B cell (primary cell): ENCODE measurements around the gene SLC12A6. TPM values are rescaled to one million over a fixed set of nuclear protein-coding genes. Genes with fewer than 3 reads are reported as not detected.

Experiments used
- ATAC-seq: fragments of 200-7000 bp; cut with Tn5 transposase; one replicate; pipeline ENCODE4 v1.10.0; 2021; ENCODE audit warnings: low read depth, mild to moderate bottlenecking, moderate number of reproducible peaks, moderate library complexity
- CTCF ChIA-PET: fragments of 350-600 bp; sonication (Branson Sonifier 250); formaldehyde crosslinking; loops from one replicate; lab custom pipeline; 2021; ENCODE audit warnings: antibody characterized with exemption, inconsistent platforms; lab: Charles Lee
- POLR2A ChIA-PET: fragments of 350-600 bp; sonication (Branson Sonifier 250); formaldehyde crosslinking; loops from one replicate; lab custom pipeline; 2021; ENCODE audit warnings: antibody characterized with exemption; lab: Charles Lee
- DNase-seq: peaks from one replicate; pipeline ENCODE4 v3.0.0; 2013
- H2AFZ ChIP-seq: 2 replicates; pipeline ENCODE4 v1.6.1; 2012; ENCODE audit warnings: mild to moderate bottlenecking, low read depth, low read length; ENCODE audit not compliant: insufficient read depth, poor library complexity, severe bottlenecking
- H3K27ac ChIP-seq, 2 donors: 1 replicate in 1 of 2; 2 replicates in 1 of 2; pipeline ENCODE4 v1.5.1; 2012 to 2013; ENCODE audit warnings: low read length in 2 of 2, mild to moderate bottlenecking in 2 of 2, moderate library complexity in 1 of 2
- H3K27me3 ChIP-seq, 4 experiments: fragments of 200-600 bp in 1 of 4; sonication (generic) in 1 of 4; replicated peaks in 1 of 4; 1 replicate in 2 of 4; 2 replicates in 2 of 4; pipeline versions ENCODE4 v1.6.1 to v1.7.0; 2013 to 2016; ENCODE audit warnings: low read length in 3 of 4, mild to moderate bottlenecking in 2 of 4, mixed read lengths in 1 of 4, moderate library complexity in 1 of 4; ENCODE audit not compliant: insufficient read depth in 4 of 4, control insufficient read depth in 3 of 4; ENCODE audit errors: control extremely low read depth in 1 of 4
- H3K36me3 ChIP-seq, 2 experiments: replicated peaks in 1 of 2; 1 replicate in 1 of 2; 2 replicates in 1 of 2; pipeline versions ENCODE4 v1.6.1 to v1.7.1; 2013; ENCODE audit warnings: low read length in 1 of 2; ENCODE audit not compliant: insufficient read depth in 2 of 2, control insufficient read depth in 1 of 2; ENCODE audit errors: control extremely low read depth in 1 of 2, extremely low read depth in 1 of 2
- H3K4me1 ChIP-seq, 2 donors: fragments of 200-600 bp in 1 of 2; sonication (generic) in 1 of 2; 1 replicate in 1 of 2; 2 replicates in 1 of 2; pipeline versions ENCODE4 v1.5.1 to v1.6.1; 2013 to 2017; ENCODE audit warnings: low read length in 2 of 2; ENCODE audit not compliant: control insufficient read depth in 2 of 2, insufficient read depth in 2 of 2
- H3K4me2 ChIP-seq: replicated peaks from 2 replicates; pipeline ENCODE3; 2012; ENCODE audit warnings: mild to moderate bottlenecking, low read depth, low read length; ENCODE audit not compliant: poor library complexity, severe bottlenecking
- H3K4me3 ChIP-seq, 5 experiments: fragments of 200-600 bp in 1 of 5; sonication (generic) in 1 of 5; 1 replicate in 3 of 5; 2 replicates in 2 of 5; pipeline versions ENCODE4 v1.5.1 to v1.7.0; 2011 to 2016; ENCODE audit warnings: low read length in 4 of 5, mild to moderate bottlenecking in 4 of 5, low read depth in 2 of 5, control low read depth in 1 of 5, moderate library complexity in 1 of 5; ENCODE audit not compliant: insufficient read depth in 1 of 5; ENCODE audit errors: control extremely low read depth in 1 of 5, extremely low read depth in 1 of 5
- H3K79me2 ChIP-seq: fragments of 200-600 bp; sonication (generic); one replicate; pipeline ENCODE4 v1.6.0; 2016; ENCODE audit warnings: low read length; ENCODE audit not compliant: control insufficient read depth, insufficient read depth
- H3K9ac ChIP-seq: fragments of 200-600 bp; sonication (generic); 2 replicates; pipeline ENCODE4 v1.6.1; 2017; ENCODE audit warnings: mild to moderate bottlenecking, low read length, moderate library complexity
- H3K9me3 ChIP-seq, 3 donors: one replicate each; pipeline versions ENCODE4 v1.6.1 to v1.7.1; 2013; ENCODE audit warnings: low read length in 2 of 3; ENCODE audit not compliant: control insufficient read depth in 2 of 3, insufficient read depth in 1 of 3; ENCODE audit errors: control extremely low read depth in 1 of 3
- H4K20me1 ChIP-seq: 2 replicates; pipeline ENCODE4 v1.6.0; 2012; ENCODE audit warnings: mild to moderate bottlenecking, low read length; ENCODE audit not compliant: insufficient read depth, control insufficient read depth, poor library complexity, severe bottlenecking
- H3K27ac Mint-ChIP-seq: one replicate; pipeline ENCODE4 v1.8.0; 2021; ENCODE audit warnings: mixed read lengths
- H3K27me3 Mint-ChIP-seq: one replicate; pipeline ENCODE4 v1.8.0; 2021; ENCODE audit warnings: mixed read lengths
- H3K4me1 Mint-ChIP-seq: one replicate; pipeline ENCODE4 v1.8.0; 2021; ENCODE audit warnings: mixed read lengths
- H3K4me3 Mint-ChIP-seq: one replicate; pipeline ENCODE4 v1.8.0; 2021; ENCODE audit warnings: mixed read lengths
- H3K9me3 Mint-ChIP-seq: one replicate; pipeline ENCODE4 v1.8.0; 2022; ENCODE audit warnings: mixed read lengths; ENCODE audit not compliant: insufficient read depth
- CTCF ChIP-seq: fragments of 200-600 bp; IDR thresholded peaks from one replicate; pipeline ENCODE4 v1.8.0; 2022; ENCODE audit warnings: antibody characterized with exemption, mild to moderate bottlenecking
- EZH2 ChIP-seq: IDR thresholded peaks from 2 replicates; pipeline ENCODE4 v1.6.1; 2012; ENCODE audit warnings: borderline replicate concordance, low read depth, mild to moderate bottlenecking, moderate library complexity, low read length; ENCODE audit not compliant: insufficient read depth, poor library complexity, severe bottlenecking
- WGBS: methylation state at CpG from one replicate; pipeline ENCODE4 v1.1.5; 2013; ENCODE audit warnings: missing lambda C conversion rate; ENCODE audit not compliant: insufficient coverage; 5-methylcytosine and 5-hydroxymethylcytosine counted together
- intact Hi-C: fragments of 100-400 bp; cut with micrococcal nuclease; formaldehyde crosslinking; loops from one replicate; pipeline ENCODE4 v1.10.0; 2022
- polyA plus RNA-seq: library from polyadenylated mRNA; depleted of rRNA; stranded (reverse); fragments of >200 nt; gene quantifications from 2 replicates; pipeline ENCODE4 v1.2.3, GENCODE V29; 2012
- total RNA-seq, 2 donors: library from RNA; stranded (reverse); fragments of 120-200 nt in 1 of 2; gene quantifications; 1 replicate in 1 of 2; 2 replicates in 1 of 2; pipeline versions ENCODE4 v1.2.3 to v1.2.4, GENCODE V29; 2013 to 2022

The SLC12A6 gene
- total and polyA plus RNA-seq, 2 donors (not counting 1 experiment from before 2014, with no cell fraction given) = 75.8 to 141 TPM

- Histone ChIP-seq H3K4me2 (no peak overlapping the region), H3K36me3 (peaks cover 0 to 25% of the 10 kb centered on the region in 2 experiments), H3K27ac (no peak overlapping the region), H3K9me3 (no peaks in the 10 kb centered on the region), H4K20me1 (peaks cover 38% of the 10 kb centered on the region), H3K4me3 (no peak overlapping the region), H3K79me2 (peaks cover 96% of the 10 kb centered on the region), H3K4me1 (peaks cover 17 to 22% of the 10 kb centered on the region in 2 donors), H3K9ac (no peak overlapping the region), H3K27me3 (no peaks in the 10 kb centered on the region), H2AFZ (no peak overlapping the region)
- no peak for DNase-seq
- Mint-ChIP-seq H3K4me3 (peak overlapping the region; percentile 40), H3K27ac (no peak overlapping the region), H3K9me3 (no peaks in the 10 kb centered on the region), H3K4me1 (peaks cover 52% of the 10 kb centered on the region), H3K27me3 (no peaks in the 10 kb centered on the region)
- 91% methylated on average over 1 of the region's 3 CpGs for WGBS
- intact Hi-C loops = no loop called here
- POLR2A ChIA-PET = no interaction called here
- no peak for TF ChIP-seq EZH2
- no peak for TF ChIP-seq CTCF
- CTCF ChIA-PET = interaction anchor here (0.7 to 1.6 kb wide), 3 partner anchors 24 to 73 kb away, joined by 3 to 4 read pairs (median 4); no protein-coding TSS in a partner anchor
- ATAC-seq = no peak
Observed at GRCh38 chr15:34314491-34315490, 22.8 kb downstream of the SLC12A6 start.

- no peak for TF ChIP-seq CTCF
- no peak for TF ChIP-seq EZH2
- H3K36me3 ChIP-seq = peaks cover 3 to 26% of the 10 kb centered on the region in 2 experiments
- peaks cover 94% of the 10 kb centered on the region for H3K79me2 ChIP-seq
- intact Hi-C loops = no loop called here
- H3K4me3 ChIP-seq = no peak overlapping the region
- H4K20me1 ChIP-seq = peaks cover 47% of the 10 kb centered on the region
- ChIA-PET CTCF (no interaction called here), POLR2A (no interaction called here)
- no peak overlapping the region for H2AFZ ChIP-seq
- H3K9me3 ChIP-seq = no peaks in the 10 kb centered on the region
- no peak overlapping the region for H3K9ac ChIP-seq
- Mint-ChIP-seq H3K4me1 (peaks cover 43% of the 10 kb centered on the region), H3K9me3 (no peaks in the 10 kb centered on the region), H3K27me3 (no peaks in the 10 kb centered on the region), H3K27ac (no peak overlapping the region), H3K4me3 (no peak overlapping the region)
- no peak overlapping the region for H3K27ac ChIP-seq
- H3K4me1 ChIP-seq = peaks cover 2 to 8% of the 10 kb centered on the region in 2 donors
- ATAC-seq (no peak), DNase-seq (no peak)
- WGBS = no CpG with 5 or more reads among the region's 1 CpG
- no peaks in the 10 kb centered on the region for H3K27me3 ChIP-seq
- H3K4me2 ChIP-seq = no peak overlapping the region
Observed at GRCh38 chr15:34311563-34311962, 26.0 kb downstream of the SLC12A6 start.
